Keratinocyte (primary cell): ENCODE results near the gene VSIR. TPM values are rescaled to one million over a fixed set of nuclear protein-coding genes. Genes with fewer than 3 reads are reported as not detected.

Experiments
- DNase-seq: peaks from one replicate; pipeline ENCODE4 v3.0.0-alpha.2; 2011; ENCODE audit warnings: low read depth, missing footprints, low spot score
- FAIRE-seq: peaks from 2 replicates; lab custom pipeline; 2011; peaks lifted over from hg19 to GRCh38; lab: Jason Lieb, UNC
- H2AFZ ChIP-seq: 2 replicates; pipeline ENCODE4 v1.6.0; 2012; ENCODE audit warnings: low read length, control low read depth, inconsistent platforms; ENCODE audit not compliant: control insufficient read depth
- H3K27ac ChIP-seq: 2 replicates; pipeline ENCODE4 v1.5.1; 2011; ENCODE audit warnings: low read length; ENCODE audit not compliant: control insufficient read depth, insufficient read depth
- H3K27me3 ChIP-seq: 3 replicates; pipeline ENCODE4 v1.6.0; 2011; ENCODE audit warnings: low read length; ENCODE audit not compliant: control insufficient read depth, insufficient read depth; ENCODE audit errors: extremely low read depth
- H3K36me3 ChIP-seq, 2 experiments: 2 replicates in 1 of 2; 3 replicates in 1 of 2; pipeline ENCODE4 v1.5.1; 2011; ENCODE audit warnings: low read length in 2 of 2, mild to moderate bottlenecking in 1 of 2; ENCODE audit not compliant: control insufficient read depth in 2 of 2, insufficient read depth in 2 of 2; ENCODE audit errors: extremely low read depth in 1 of 2
- H3K4me1 ChIP-seq: 3 replicates; pipeline ENCODE4 v1.5.1; 2011; ENCODE audit warnings: low read length; ENCODE audit not compliant: control insufficient read depth, insufficient read depth; ENCODE audit errors: extremely low read depth
- H3K4me2 ChIP-seq: 3 replicates; pipeline ENCODE4 v1.6.0; 2011; ENCODE audit warnings: low read depth, low read length; ENCODE audit not compliant: control insufficient read depth, insufficient read depth; ENCODE audit errors: extremely low read depth
- H3K4me3 ChIP-seq, 3 experiments: fragments of 200-600 bp in 1 of 3; sonication (generic) in 1 of 3; 2 replicates in 2 of 3; 3 replicates in 1 of 3; pipeline ENCODE4 v1.5.1; 2011 to 2016; ENCODE audit warnings: low read length in 3 of 3, mild to moderate bottlenecking in 3 of 3, control low read depth in 2 of 3, inconsistent platforms in 1 of 3, low read depth in 1 of 3, mixed read lengths in 1 of 3, mixed run types in 1 of 3, moderate library complexity in 1 of 3; ENCODE audit not compliant: control insufficient read depth in 2 of 3, insufficient read depth in 2 of 3; ENCODE audit errors: extremely low read depth in 1 of 3
- H3K79me2 ChIP-seq: 2 replicates; pipeline ENCODE4 v1.6.0; 2012; ENCODE audit warnings: low read length; ENCODE audit not compliant: control insufficient read depth, insufficient read depth
- H3K9ac ChIP-seq: 3 replicates; pipeline ENCODE4 v1.6.0; 2011; ENCODE audit warnings: low read length; ENCODE audit not compliant: control insufficient read depth, insufficient read depth; ENCODE audit errors: extremely low read depth
- H3K9me1 ChIP-seq: 3 replicates; pipeline ENCODE4 v1.6.0; 2011; ENCODE audit warnings: low read length; ENCODE audit not compliant: control insufficient read depth, insufficient read depth; ENCODE audit errors: extremely low read depth
- H3K9me3 ChIP-seq: 2 replicates; pipeline ENCODE4 v1.5.1; 2012; ENCODE audit warnings: low read depth, low read length; ENCODE audit not compliant: control insufficient read depth
- H4K20me1 ChIP-seq: 3 replicates; pipeline ENCODE4 v1.6.0; 2011; ENCODE audit warnings: low read length; ENCODE audit not compliant: control insufficient read depth, insufficient read depth; ENCODE audit errors: extremely low read depth
- CTCF ChIP-seq, 3 experiments: IDR thresholded peaks in 1 of 3; conservative IDR thresholded peaks in 1 of 3; optimal IDR thresholded peaks in 1 of 3; 2 replicates in 2 of 3; 3 replicates in 1 of 3; pipeline versions ENCODE3 to v1.5.1; 2011; ENCODE audit warnings: low read length in 3 of 3, mild to moderate bottlenecking in 3 of 3, moderate library complexity in 2 of 3, control low read depth in 1 of 3, inconsistent platforms in 1 of 3; ENCODE audit not compliant: insufficient read depth in 2 of 3; ENCODE audit errors: extremely low read depth in 1 of 3
- EZH2 ChIP-seq: IDR thresholded peaks from one replicate; pipeline ENCODE4 v1.6.1; 2012; ENCODE audit warnings: inconsistent platforms, mild to moderate bottlenecking, low read length, moderate library complexity
- dilution Hi-C: fragments of 300-500 bp; cut with MboI; formaldehyde crosslinking; loops from one replicate; pipeline ENCODE4 v1.7.0; 2020; ENCODE audit warnings: low sequenced_read_pairs; ENCODE audit not compliant: extremely low pct_ligation_motif_present
- polyA plus RNA-seq, 5 experiments: library from polyadenylated mRNA; depleted of rRNA in 3 of 5; stranded (reverse) in 3 of 5; stranded (forward) in 1 of 5; unstranded in 1 of 5; fragments of >200 nt; gene quantifications; 1 replicate in 1 of 5; 2 replicates in 3 of 5; 3 replicates in 1 of 5; pipeline versions ENCODE4 v1.2.1 to v1.2.3, GENCODE V29; 2011 to 2012; ENCODE audit warnings: missing spikeins in 2 of 5, low read depth in 1 of 5, low replicate concordance in 1 of 5

VSIR gene
- polyA plus RNA-seq, 1 donor (not counting 4 experiments of a cell fraction or from before 2014, with no cell fraction given) = 8.1 TPM

GRCh38 chr10:71757399-71757922 lies 15.9 kb downstream of the VSIR start:
- no peaks in the 10 kb centered on the region for H3K9me3 ChIP-seq
- no peak overlapping the region for H3K9ac ChIP-seq
- H4K20me1 ChIP-seq = no peaks in the 10 kb centered on the region
- H3K79me2 ChIP-seq = no peaks in the 10 kb centered on the region
- H2AFZ ChIP-seq = peak overlapping the region; percentile 34
- no peaks in the 10 kb centered on the region for H3K27me3 ChIP-seq
- peak; percentile 23 for FAIRE-seq
- peaks cover 2 to 5% of the 10 kb centered on the region in 2 experiments for H3K36me3 ChIP-seq
- dilution Hi-C loops = no loop called here
- no peak for TF ChIP-seq CTCF (optimal IDR thresholded peaks at IDR 0.05 in 1 of 3, IDR thresholded peaks at IDR 0.05 in 1 of 3, conservative IDR thresholded peaks at IDR 0.05 in 1 of 3; ENCODE audit: extremely low read depth in 1 of 3, insufficient read depth in 2 of 3, low read length in 3 of 3)
- TF ChIP-seq EZH2 = no peak
- no peak overlapping the region for H3K4me3 ChIP-seq
- no peak overlapping the region for H3K27ac ChIP-seq
- peaks cover 29% of the 10 kb centered on the region for H3K4me1 ChIP-seq
- no peak for DNase-seq
- H3K9me1 ChIP-seq = no peaks in the 10 kb centered on the region
- peak overlapping the region; percentile 42 for H3K4me2 ChIP-seq

- TF ChIP-seq CTCF (optimal IDR thresholded peaks at IDR 0.05 in 1 of 3, IDR thresholded peaks at IDR 0.05 in 1 of 3, conservative IDR thresholded peaks at IDR 0.05 in 1 of 3; ENCODE audit: extremely low read depth in 1 of 3, insufficient read depth in 2 of 3, low read length in 3 of 3) = no peak
- no peak for TF ChIP-seq EZH2
- no peaks in the 10 kb centered on the region for H3K9me3 ChIP-seq
- dilution Hi-C loops = no loop called here
- no peak overlapping the region for H3K4me3 ChIP-seq
- no peaks in the 10 kb centered on the region for H4K20me1 ChIP-seq
- no peaks in the 10 kb centered on the region for H3K79me2 ChIP-seq
- no peak overlapping the region for H3K4me2 ChIP-seq
- no peak overlapping the region for H2AFZ ChIP-seq
- H3K9me1 ChIP-seq = no peaks in the 10 kb centered on the region
- no peak overlapping the region for H3K9ac ChIP-seq
- no peak for FAIRE-seq
- peaks cover 2 to 3% of the 10 kb centered on the region in 2 experiments for H3K36me3 ChIP-seq
- peaks cover 29% of the 10 kb centered on the region for H3K4me1 ChIP-seq
- no peaks in the 10 kb centered on the region for H3K27me3 ChIP-seq
- no peak for DNase-seq
- no peak overlapping the region for H3K27ac ChIP-seq
Observed at GRCh38 chr10:71756311-71757191, 16.8 kb downstream of the VSIR start.
